ENCODE measurements around the gene USHBP1. TPM values are rescaled to one million over a fixed set of nuclear protein-coding genes. Genes with fewer than 3 reads are reported as not detected.

The USHBP1 gene
- total and polyA plus RNA-seq, 2 of the 13 experiments (the other 11 are each of a cell fraction or from before 2014, with no cell fraction given), result 0.15 to 1.5 TPM

GRCh38 chr19:17260842-17261325 is 3.7 kb downstream of the USHBP1 start (continued):
- TF ChIP-seq ZNF281 (CRISPR knock-in tag; IDR thresholded peaks at IDR 0.05; ENCODE audit: borderline replicate concordance), result no peak
- TF ChIP-seq SKI (IDR thresholded peaks at IDR 0.05; ENCODE audit: partially characterized antibody), result peak; percentile 37
- TF ChIP-seq ETV5 (CRISPR knock-in tag; IDR thresholded peaks at IDR 0.05; ENCODE audit: borderline replicate concordance), result 0 out of 2 replicates have a peak, but pooled peaks have one; percentile 6
- TF ChIP-seq ZFX (CRISPR knock-in tag; IDR thresholded peaks at IDR 0.05; ENCODE audit: low read depth), result peak; percentile 74
- TF ChIP-seq PCBP1 (IDR thresholded peaks at IDR 0.05; ENCODE audit: borderline replicate concordance, low read depth, low read length), result no peak
- TF ChIP-seq SP2 (CRISPR knock-in tag; IDR thresholded peaks at IDR 0.05), result no peak
- no peak for TF ChIP-seq MXD1 (CRISPR knock-in tag; IDR thresholded peaks at IDR 0.05)
- TF ChIP-seq REL (CRISPR knock-in tag; conservative IDR thresholded peaks at IDR 0.05), result no peak
- no peak for TF ChIP-seq JARID2 (CRISPR knock-in tag; IDR thresholded peaks at IDR 0.05; ENCODE audit: insufficient replicate concordance)
- no peak for TF ChIP-seq ZNF850 (CRISPR knock-in tag; conservative IDR thresholded peaks at IDR 0.05)
- TF ChIP-seq REXO4 (CRISPR knock-in tag; IDR thresholded peaks at IDR 0.05; ENCODE audit: borderline replicate concordance), result no peak
- no peak for TF ChIP-seq ZNF660 (CRISPR knock-in tag; IDR thresholded peaks at IDR 0.05; ENCODE audit: borderline replicate concordance, low read depth)
- no peak for TF ChIP-seq SIN3A (IDR thresholded peaks at IDR 0.05; ENCODE audit: borderline replicate concordance, low read depth, low read length)
- peak; percentile 59; the same call in 1 of the 2 replicates for TF ChIP-seq SAP130 (CRISPR knock-in tag; IDR thresholded peaks at IDR 0.05; ENCODE audit: low read depth)
- TF ChIP-seq SNAI1 (CRISPR knock-in tag; IDR thresholded peaks at IDR 0.05; ENCODE audit: borderline replicate concordance), result no peak
- TF ChIP-seq ATF7 (IDR thresholded peaks at IDR 0.05), result no peak
- no peak for TF ChIP-seq ATF7 (CRISPR knock-in tag; IDR thresholded peaks at IDR 0.05)
- no peak for TF ChIP-seq RARG (CRISPR knock-in tag; IDR thresholded peaks at IDR 0.05; ENCODE audit: low read depth)
- no peak for TF ChIP-seq ZFAT (CRISPR knock-in tag; conservative IDR thresholded peaks at IDR 0.05)
- no peak for TF ChIP-seq ZNF337 (CRISPR knock-in tag; IDR thresholded peaks at IDR 0.05; ENCODE audit: borderline replicate concordance, low read depth)
- TF ChIP-seq ZNF704 (CRISPR knock-in tag; IDR thresholded peaks at IDR 0.05; ENCODE audit: borderline replicate concordance), result no peak
- no peak for TF ChIP-seq RBM22 (optimal IDR thresholded peaks at IDR 0.05; ENCODE audit: low read length)
- no peak for TF ChIP-seq ZSCAN12 (CRISPR knock-in tag; IDR thresholded peaks at IDR 0.05)
- TF ChIP-seq ZMAT3 (CRISPR knock-in tag; conservative IDR thresholded peaks at IDR 0.05), result 0 out of 2 replicates have a peak, but pooled peaks have one; percentile 36
- no peak for TF ChIP-seq ZNF550 (CRISPR knock-in tag; IDR thresholded peaks at IDR 0.05; ENCODE audit: borderline replicate concordance)
- TF ChIP-seq ZNF256 (CRISPR knock-in tag; conservative IDR thresholded peaks at IDR 0.05), result no peak
- TF ChIP-seq U2AF2 (IDR thresholded peaks at IDR 0.05; ENCODE audit: low read depth, low read length), result peak; percentile 90; the same call in 1 of the 2 replicates
- no peak for TF ChIP-seq IKZF4 (CRISPR knock-in tag; IDR thresholded peaks at IDR 0.05; ENCODE audit: borderline replicate concordance, low read depth, not compliant biosample characterization)

Data from HepG2 (cell line).